K562 (cell line): ENCODE measurements around the gene SDHC. TPM values are rescaled to one million over a fixed set of nuclear protein-coding genes. Genes with fewer than 3 reads are reported as not detected.

Experiments used
- CHD7 ChIP-seq: fragments of 200-600 bp; sonication (generic); IDR thresholded peaks from one replicate; pipeline ENCODE4 v1.6.1; 2012; ENCODE audit warnings: mild to moderate bottlenecking, low read depth, low read length, inconsistent platforms
- FOXA1 ChIP-seq: fragments of 450-650 bp; IDR thresholded peaks from 2 replicates; pipeline ENCODE4 v1.6.1; 2016; ENCODE audit warnings: mild to moderate bottlenecking, borderline replicate concordance
- HMGN3 ChIP-seq: IDR thresholded peaks from 2 replicates; pipeline ENCODE4 v1.6.1; 2011; ENCODE audit warnings: borderline replicate concordance, low read depth, mild to moderate bottlenecking, mixed read lengths, low read length; ENCODE audit not compliant: insufficient read length; ENCODE audit errors: extremely low read depth
- HNRNPL ChIP-seq: fragments of 200-400 bp; formaldehyde crosslinking; IDR thresholded peaks from 2 replicates; pipeline ENCODE4 v1.6.1; 2017; ENCODE audit warnings: low read depth, mild to moderate bottlenecking, low read length
- HSF4 ChIP-seq: fragments of 250-450 bp; sonication (Bioruptor Pico); IDR thresholded peaks from 2 replicates; pipeline ENCODE4 v2.1.2; 2022; ENCODE audit warnings: mild to moderate bottlenecking, moderate library complexity, borderline replicate concordance
- PATZ1 ChIP-seq: fragments of 250-450 bp; sonication (Bioruptor Pico); IDR thresholded peaks from 2 replicates; pipeline ENCODE4 v1.5.0; 2020; ENCODE audit warnings: mild to moderate bottlenecking, borderline replicate concordance
- PHF20 ChIP-seq: fragments of 450-650 bp; IDR thresholded peaks from 2 replicates; pipeline ENCODE4 v1.6.1; 2018; ENCODE audit not compliant: partially characterized antibody
- ZNF239 ChIP-seq: fragments of 250-450 bp; sonication (Bioruptor Pico); IDR thresholded peaks from 2 replicates; pipeline ENCODE4 v1.4.0; 2020; ENCODE audit warnings: mild to moderate bottlenecking
- ZNF347 ChIP-seq: fragments of 450-650 bp; formaldehyde crosslinking; IDR thresholded peaks from 2 replicates; pipeline ENCODE4 v1.4.0; 2020; ENCODE audit warnings: low read depth, mild to moderate bottlenecking, moderate library complexity
- ZNF696 ChIP-seq: fragments of 250-450 bp; sonication (Bioruptor Pico); conservative IDR thresholded peaks from 2 replicates; pipeline ENCODE4 v1.4.0; 2020; ENCODE audit warnings: mild to moderate bottlenecking, moderate library complexity
- ZNF780A ChIP-seq: fragments of 250-450 bp; sonication (Bioruptor Pico); IDR thresholded peaks from 2 replicates; pipeline ENCODE4 v1.5.0; 2021; ENCODE audit warnings: mild to moderate bottlenecking
- polyA plus RNA-seq, 8 experiments: library from polyadenylated mRNA; depleted of rRNA in 4 of 8; stranded (reverse) in 5 of 8; unstranded in 3 of 8; fragments of >200 nt; fragmentation: Nextera tagmentation in 2 of 8; fragmentation: Illumina TruSeq in 1 of 8; extraction: Ambion mirVana in 2 of 8; extraction: Trizol in 1 of 8; gene quantifications; 2 replicates each; pipeline versions ENCODE4 v1.2.1 to v1.2.3, GENCODE V29; 2011 to 2014; ENCODE audit warnings: inconsistent platforms in 1 of 8, missing spikeins in 1 of 8
- total RNA-seq, 7 experiments: library from RNA; depleted of rRNA in 6 of 7; stranded (reverse); fragments of >200 nt in 6 of 7; fragmentation: Illumina TruSeq in 2 of 7; extraction: Trizol in 2 of 7; gene quantifications; 2 replicates each; pipeline versions ENCODE4 v1.2.1 to v1.2.3, GENCODE V29; 2011 to 2021; ENCODE audit warnings: low replicate concordance in 1 of 7
- TF ChIP-seq, protein P1 (sequence below): IDR thresholded peaks from 2 replicates; pipeline ENCODE4 v1.6.1; 2011; ENCODE audit warnings: borderline replicate concordance, low read depth, mild to moderate bottlenecking, moderate library complexity, low read length; ENCODE audit not compliant: insufficient read depth, poor library complexity, severe bottlenecking

SDHC gene
- total and polyA plus RNA-seq, 9 of the 15 experiments (the other 6 are each of a cell fraction or from before 2014, with no cell fraction given), result 7.7 to 309 (median 174) TPM

DNA sequence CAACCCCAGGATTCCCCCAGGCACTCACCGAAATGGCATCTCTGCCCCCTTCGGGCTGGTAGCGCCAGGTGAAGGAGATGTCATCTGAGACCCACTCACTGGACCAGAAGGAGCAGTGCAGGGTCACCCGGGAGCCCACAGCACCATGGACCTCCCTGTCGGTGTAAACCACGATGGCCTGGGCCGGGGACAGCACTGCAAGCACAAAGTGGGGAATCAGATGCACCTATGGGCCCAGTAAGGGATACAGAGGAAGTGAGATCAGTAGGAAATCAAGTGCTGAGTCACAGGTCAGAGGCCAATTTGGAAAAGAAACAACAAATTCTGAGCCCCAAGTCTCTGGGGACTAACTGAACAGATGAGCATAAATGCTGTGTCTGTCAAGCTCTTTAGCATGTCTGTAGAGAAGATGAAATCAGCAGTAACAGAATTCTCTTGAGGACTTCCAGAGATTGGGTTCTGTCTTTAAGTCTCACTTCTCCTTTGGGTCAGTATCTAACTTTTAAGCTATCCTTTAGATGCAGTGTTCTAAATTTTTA is 6.9 kb upstream of the SDHC start (continued):
- TF ChIP-seq CHD7 (no peak), ZNF780A (CRISPR knock-in tag) (no peak), HNRNPL (no peak), PATZ1 (CRISPR knock-in tag) (no peak), PHF20 (no peak), FOXA1 (no peak), ZNF347 (CRISPR knock-in tag) (no peak), HMGN3 (no peak), HSF4 (no peak), ZNF696 (no peak), ZNF239 (CRISPR knock-in tag) (no peak)
- TF ChIP-seq, protein P1, sequence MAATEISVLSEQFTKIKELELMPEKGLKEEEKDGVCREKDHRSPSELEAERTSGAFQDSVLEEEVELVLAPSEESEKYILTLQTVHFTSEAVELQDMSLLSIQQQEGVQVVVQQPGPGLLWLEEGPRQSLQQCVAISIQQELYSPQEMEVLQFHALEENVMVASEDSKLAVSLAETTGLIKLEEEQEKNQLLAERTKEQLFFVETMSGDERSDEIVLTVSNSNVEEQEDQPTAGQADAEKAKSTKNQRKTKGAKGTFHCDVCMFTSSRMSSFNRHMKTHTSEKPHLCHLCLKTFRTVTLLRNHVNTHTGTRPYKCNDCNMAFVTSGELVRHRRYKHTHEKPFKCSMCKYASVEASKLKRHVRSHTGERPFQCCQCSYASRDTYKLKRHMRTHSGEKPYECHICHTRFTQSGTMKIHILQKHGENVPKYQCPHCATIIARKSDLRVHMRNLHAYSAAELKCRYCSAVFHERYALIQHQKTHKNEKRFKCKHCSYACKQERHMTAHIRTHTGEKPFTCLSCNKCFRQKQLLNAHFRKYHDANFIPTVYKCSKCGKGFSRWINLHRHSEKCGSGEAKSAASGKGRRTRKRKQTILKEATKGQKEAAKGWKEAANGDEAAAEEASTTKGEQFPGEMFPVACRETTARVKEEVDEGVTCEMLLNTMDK, result no peak
